ENCODE data around the gene CD274. TPM values are rescaled to one million over a fixed set of nuclear protein-coding genes. Genes with fewer than 3 reads are reported as not detected.

The CD274 gene
- total and polyA plus RNA-seq, 2 of the 8 experiments (the other 6 are each of a cell fraction or from before 2014, with no cell fraction given), result 0.08 to 0.15 TPM

DNA sequence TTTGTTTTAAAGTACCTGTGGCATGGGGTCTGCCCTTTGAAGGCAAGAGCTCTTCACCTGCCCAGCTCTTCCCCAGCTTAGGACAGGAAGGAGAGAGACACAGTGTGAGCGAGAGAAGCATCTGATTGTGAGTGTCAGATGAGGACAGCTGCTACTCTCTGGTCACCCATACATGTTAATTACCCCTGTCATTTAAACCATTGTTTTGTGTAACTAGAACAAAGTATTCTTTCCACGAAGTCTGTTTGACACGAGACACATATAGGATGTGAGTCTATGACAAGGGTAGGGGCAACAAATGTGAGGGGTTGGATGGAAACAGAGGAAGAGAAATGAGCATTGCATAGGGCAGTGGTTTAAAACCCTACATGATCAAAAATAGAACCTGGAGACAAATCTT lies 3.0 kb upstream of the CD274 start:
- Histone ChIP-seq H3K56ac (replicated peaks; ENCODE audit: insufficient read length, low read depth, low read length) (no peak overlapping the region), H4K8ac (ENCODE audit: extremely low read depth, insufficient read depth, low read length) (no peak overlapping the region), H3K4me1 (replicated peaks in 1 of 4; ENCODE audit: control insufficient read depth in 3 of 4, insufficient read depth in 4 of 4, low read length in 3 of 4) (peaks cover 0 to 2% (median 0%) of the 10 kb centered on the region in 4 experiments; a peak in 2 of 7 replicates), H3K9me3 (ENCODE audit: insufficient read depth in 2 of 2, low read depth in 1 of 2, low read length in 1 of 2) (no peaks in the 10 kb centered on the region), H3K14ac (ENCODE audit: insufficient read length) (no peak overlapping the region), H2AFZ (ENCODE audit: low read length) (no peak overlapping the region), H3K23ac (ENCODE audit: insufficient read length) (no peak overlapping the region), H4K20me1 (replicated peaks in 1 of 2; ENCODE audit: control insufficient read depth in 1 of 2, insufficient read depth in 2 of 2, low read length in 2 of 2) (no peaks in the 10 kb centered on the region), H3K79me1 (ENCODE audit: low read depth, low read length) (no peaks in the 10 kb centered on the region), H4K5ac (ENCODE audit: insufficient read length, low read depth, low read length) (no peak overlapping the region), H3K23me2 (ENCODE audit: low read depth, low read length) (no peaks in the 10 kb centered on the region; the same call in 1 of the 2 replicates), H3K4me2 (ENCODE audit: insufficient read depth in 1 of 2, low read depth in 2 of 2, low read length in 2 of 2) (no peak overlapping the region), H3K18ac (ENCODE audit: extremely low read depth, low read length) (no peak overlapping the region), H3K9ac (replicated peaks in 1 of 4; ENCODE audit: extremely low read depth in 1 of 4, low read depth in 3 of 4, low read length in 3 of 4) (no peak overlapping the region), H2BK15ac (ENCODE audit: low read length) (no peak overlapping the region), H2AK5ac (ENCODE audit: low read depth, low read length) (no peak overlapping the region), H3K36me3 (ENCODE audit: control insufficient read depth in 2 of 4, insufficient read depth in 4 of 4, low read length in 3 of 4) (no peaks in the 10 kb centered on the region; a peak in 1 of 8 replicates), H3K79me2 (ENCODE audit: control insufficient read depth in 1 of 2, insufficient read depth in 2 of 2, low read length in 2 of 2) (no peaks in the 10 kb centered on the region), H3K4me3 (ENCODE audit: extremely low read depth in 1 of 4, insufficient read depth in 2 of 4, low read depth in 3 of 4, low read length in 4 of 4) (no peak overlapping the region), H3K27ac (ENCODE audit: low read depth, low read length) (no peak overlapping the region), H3K27me3 (replicated peaks in 1 of 4; ENCODE audit: control insufficient read depth in 3 of 4, extremely low read depth in 1 of 4, insufficient read depth in 3 of 4, low read length in 3 of 4) (no peaks in the 10 kb centered on the region; a peak in 1 of 7 replicates), H3K4ac (replicated peaks; ENCODE audit: insufficient read length, low read depth, low read length) (no peak overlapping the region), H2BK120ac (replicated peaks; ENCODE audit: low read depth, low read length) (no peak overlapping the region), H2BK20ac (ENCODE audit: low read length) (no peak overlapping the region), H2BK12ac (ENCODE audit: low read depth, low read length) (no peak overlapping the region), H4K91ac (replicated peaks; ENCODE audit: insufficient read length, low read length) (no peak overlapping the region), H2BK5ac (ENCODE audit: low read depth, low read length) (no peak overlapping the region)
- FAIRE-seq, result no peak
- no peak for DNase-seq (ENCODE audit: low read depth in 1 of 2, low spot score in 2 of 2)
- 87% methylated on average over 3 of the region's 3 CpGs; no CpG with 5 or more reads in 1 of the 2 experiments for WGBS, 2 experiments (ENCODE audit: extremely low coverage in 1 of 2, insufficient coverage in 1 of 2, insufficient read length in 1 of 2, insufficient replicate concordance in 2 of 2, low coverage in 1 of 2, low lambda C conversion rate in 2 of 2, missing lambda C conversion rate in 1 of 2)
- CTCF ChIA-PET (ENCODE audit: partially characterized antibody), result interaction anchor here (0.5 to 2.0 kb wide), 3 partner anchors 34 to 215 kb away, joined by 3 to 6 read pairs (median 4); no protein-coding TSS in a partner anchor
- POLR2A ChIA-PET (ENCODE audit: partially characterized antibody), result no interaction called here
- TF ChIP-seq CTBP2 (IDR thresholded peaks at IDR 0.05; ENCODE audit: borderline replicate concordance, insufficient read depth, insufficient read length, low read length) (no peak), MAFK (IDR thresholded peaks at IDR 0.05; ENCODE audit: low read depth, low read length) (no peak), CBX5 (IDR thresholded peaks at IDR 0.05; ENCODE audit: low read depth, low read length) (no peak), CREB1 (IDR thresholded peaks at IDR 0.05) (no peak), BACH1 (IDR thresholded peaks at IDR 0.05; ENCODE audit: low read length) (no peak), CHD1 (IDR thresholded peaks at IDR 0.05; ENCODE audit: low read depth, low read length) (no peak), SP4 (IDR thresholded peaks at IDR 0.05; ENCODE audit: low read length) (no peak), SP1 (IDR thresholded peaks at IDR 0.05; ENCODE audit: low read depth, low read length) (no peak), HDAC2 (IDR thresholded peaks at IDR 0.05; ENCODE audit: borderline replicate concordance in 1 of 2, low read depth in 2 of 2, low read length in 2 of 2) (no peak), RBBP5 (IDR thresholded peaks at IDR 0.05; ENCODE audit: borderline replicate concordance, low read depth, low read length) (no peak), SIN3A (conservative IDR thresholded peaks at IDR 0.05 in 1 of 2, IDR thresholded peaks at IDR 0.05 in 1 of 2; ENCODE audit: low read depth in 1 of 2, low read length in 2 of 2) (no peak), SUZ12 (IDR thresholded peaks at IDR 0.05; ENCODE audit: low read length) (no peak)
- TF ChIP-seq, protein P1, sequence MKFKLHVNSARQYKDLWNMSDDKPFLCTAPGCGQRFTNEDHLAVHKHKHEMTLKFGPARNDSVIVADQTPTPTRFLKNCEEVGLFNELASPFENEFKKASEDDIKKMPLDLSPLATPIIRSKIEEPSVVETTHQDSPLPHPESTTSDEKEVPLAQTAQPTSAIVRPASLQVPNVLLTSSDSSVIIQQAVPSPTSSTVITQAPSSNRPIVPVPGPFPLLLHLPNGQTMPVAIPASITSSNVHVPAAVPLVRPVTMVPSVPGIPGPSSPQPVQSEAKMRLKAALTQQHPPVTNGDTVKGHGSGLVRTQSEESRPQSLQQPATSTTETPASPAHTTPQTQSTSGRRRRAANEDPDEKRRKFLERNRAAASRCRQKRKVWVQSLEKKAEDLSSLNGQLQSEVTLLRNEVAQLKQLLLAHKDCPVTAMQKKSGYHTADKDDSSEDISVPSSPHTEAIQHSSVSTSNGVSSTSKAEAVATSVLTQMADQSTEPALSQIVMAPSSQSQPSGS (IDR thresholded peaks at IDR 0.05; ENCODE audit: low read length), result no peak
